ENCODE data around the gene ZNF775.

The ZNF775 gene

GRCh38 chr7:150378853-150379440 lies at the start of gene ZNF775:
TSS of gene ZNF775 (plus strand) at chr7:150379330. CDS start at chr7:150388471, 9,141 bp downstream.
- Histone ChIP-seq H3K27ac (peak within 1 kb of the TSS; percentile 40), H3K4me3 (ENCODE audit: low read depth, low read length) (peak within 1 kb of the TSS; percentile 81), H3K27me3 (replicated peaks) (no peaks in the 10 kb centered on the region), H3K36me3 (replicated peaks) (peaks cover 4% of the 10 kb centered on the region)
- DNase-seq, result peak; percentile 88
- in situ Hi-C loops (cut with HindIII; ENCODE audit: low pct_ligation_motif_present, low sequenced_read_pairs), result no loop called here
- no peak for TF ChIP-seq CTCF (IDR thresholded peaks at IDR 0.05; ENCODE audit: low read depth, low read length, missing control alignments)

GRCh38 chr7:150329331-150330120 lies 49.6 kb upstream of the ZNF775 start:
- no peak for TF ChIP-seq CTCF (IDR thresholded peaks at IDR 0.05; ENCODE audit: low read depth, low read length, missing control alignments)
- no peak for DNase-seq
- Histone ChIP-seq H3K27me3 (replicated peaks) (no peaks in the 10 kb centered on the region), H3K4me3 (ENCODE audit: low read depth, low read length) (no peak overlapping the region), H3K27ac (no peak overlapping the region), H3K36me3 (replicated peaks) (no peaks in the 10 kb centered on the region)
- in situ Hi-C loops (cut with HindIII; ENCODE audit: low pct_ligation_motif_present, low sequenced_read_pairs), result no loop called here

GRCh38 chr7:150330211-150330885 lies 48.8 kb upstream of the ZNF775 start:
- TF ChIP-seq CTCF (IDR thresholded peaks at IDR 0.05; ENCODE audit: low read depth, low read length, missing control alignments), result no peak
- Histone ChIP-seq H3K4me3 (ENCODE audit: low read depth, low read length) (no peak overlapping the region), H3K36me3 (replicated peaks) (no peaks in the 10 kb centered on the region), H3K27me3 (replicated peaks) (no peaks in the 10 kb centered on the region), H3K27ac (no peak overlapping the region)
- in situ Hi-C loops (cut with HindIII; ENCODE audit: low pct_ligation_motif_present, low sequenced_read_pairs), result no loop called here
- no peak for DNase-seq

GRCh38 chr7:150332852-150333635 lies 46.1 kb upstream of the ZNF775 start:
- no peak for DNase-seq
- TF ChIP-seq CTCF (IDR thresholded peaks at IDR 0.05; ENCODE audit: low read depth, low read length, missing control alignments), result no peak
- Histone ChIP-seq H3K36me3 (replicated peaks) (no peaks in the 10 kb centered on the region), H3K4me3 (ENCODE audit: low read depth, low read length) (no peak overlapping the region), H3K27me3 (replicated peaks) (no peaks in the 10 kb centered on the region), H3K27ac (no peak overlapping the region)
- in situ Hi-C loops (cut with HindIII; ENCODE audit: low pct_ligation_motif_present, low sequenced_read_pairs), result no loop called here

GRCh38 chr7:150333659-150334058 lies 45.5 kb upstream of the ZNF775 start:
- in situ Hi-C loops (cut with HindIII; ENCODE audit: low pct_ligation_motif_present, low sequenced_read_pairs), result no loop called here
- TF ChIP-seq CTCF (IDR thresholded peaks at IDR 0.05; ENCODE audit: low read depth, low read length, missing control alignments), result no peak
- Histone ChIP-seq H3K36me3 (replicated peaks) (no peaks in the 10 kb centered on the region), H3K4me3 (ENCODE audit: low read depth, low read length) (no peak overlapping the region), H3K27ac (no peak overlapping the region), H3K27me3 (replicated peaks) (no peaks in the 10 kb centered on the region)
- no peak for DNase-seq
